C4-2B (cell line): ENCODE data around the gene TTBK2.

Experiments used
- H3K27ac ChIP-seq: fragments of 450-650 bp; 2 replicates; pipeline ENCODE4 v1.5.1; 2017
- ZFX ChIP-seq: fragments of 450-650 bp; IDR thresholded peaks from 2 replicates; pipeline ENCODE4 v1.6.1; 2017
- TF ChIP-seq, protein P1 (sequence below): fragments of 450-650 bp; conservative IDR thresholded peaks from 2 replicates; pipeline ENCODE4 v1.5.1; 2017; ENCODE audit warnings: mild to moderate bottlenecking

The TTBK2 gene

DNA sequence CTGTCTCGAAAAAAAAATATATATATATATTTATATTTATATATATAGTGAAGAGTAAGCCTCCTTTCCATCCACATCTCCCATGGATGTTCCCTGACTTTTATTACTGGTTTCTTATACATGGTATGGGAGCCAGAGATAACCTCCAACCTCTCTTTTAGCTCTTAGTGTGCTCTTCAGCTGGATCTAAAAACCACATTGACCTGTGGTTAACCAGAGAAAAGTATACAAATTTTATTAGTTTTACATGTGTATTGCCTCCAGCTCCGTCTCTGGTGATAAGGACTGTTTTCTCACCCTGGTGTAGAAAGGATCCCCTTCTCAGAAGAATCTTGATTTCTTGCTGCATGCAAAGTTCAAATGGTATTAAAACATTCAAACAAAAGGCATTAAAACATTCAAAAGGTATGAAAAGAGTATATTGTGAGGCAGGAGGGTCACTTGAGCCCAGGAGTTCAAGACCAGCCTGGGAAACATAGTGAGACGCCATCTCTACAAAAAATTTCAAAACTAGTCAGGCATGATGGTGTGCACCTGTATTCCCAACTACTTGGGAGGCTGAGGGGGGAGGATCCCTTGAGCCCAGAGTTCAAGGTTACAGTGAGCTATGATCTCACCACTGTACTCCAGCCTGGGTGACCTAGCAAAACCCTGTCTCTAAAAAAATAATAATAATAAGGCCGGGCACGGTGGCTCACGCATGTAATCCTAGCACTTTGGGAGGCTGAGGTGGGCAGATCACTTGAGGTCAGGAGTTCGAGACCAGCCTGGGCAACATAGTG, 13.5 kb upstream of the TTBK2 start:
- no peak overlapping the region for H3K27ac ChIP-seq
- no peak for TF ChIP-seq ZFX
- TF ChIP-seq, protein P1, sequence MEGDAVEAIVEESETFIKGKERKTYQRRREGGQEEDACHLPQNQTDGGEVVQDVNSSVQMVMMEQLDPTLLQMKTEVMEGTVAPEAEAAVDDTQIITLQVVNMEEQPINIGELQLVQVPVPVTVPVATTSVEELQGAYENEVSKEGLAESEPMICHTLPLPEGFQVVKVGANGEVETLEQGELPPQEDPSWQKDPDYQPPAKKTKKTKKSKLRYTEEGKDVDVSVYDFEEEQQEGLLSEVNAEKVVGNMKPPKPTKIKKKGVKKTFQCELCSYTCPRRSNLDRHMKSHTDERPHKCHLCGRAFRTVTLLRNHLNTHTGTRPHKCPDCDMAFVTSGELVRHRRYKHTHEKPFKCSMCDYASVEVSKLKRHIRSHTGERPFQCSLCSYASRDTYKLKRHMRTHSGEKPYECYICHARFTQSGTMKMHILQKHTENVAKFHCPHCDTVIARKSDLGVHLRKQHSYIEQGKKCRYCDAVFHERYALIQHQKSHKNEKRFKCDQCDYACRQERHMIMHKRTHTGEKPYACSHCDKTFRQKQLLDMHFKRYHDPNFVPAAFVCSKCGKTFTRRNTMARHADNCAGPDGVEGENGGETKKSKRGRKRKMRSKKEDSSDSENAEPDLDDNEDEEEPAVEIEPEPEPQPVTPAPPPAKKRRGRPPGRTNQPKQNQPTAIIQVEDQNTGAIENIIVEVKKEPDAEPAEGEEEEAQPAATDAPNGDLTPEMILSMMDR = no peak

DNA sequence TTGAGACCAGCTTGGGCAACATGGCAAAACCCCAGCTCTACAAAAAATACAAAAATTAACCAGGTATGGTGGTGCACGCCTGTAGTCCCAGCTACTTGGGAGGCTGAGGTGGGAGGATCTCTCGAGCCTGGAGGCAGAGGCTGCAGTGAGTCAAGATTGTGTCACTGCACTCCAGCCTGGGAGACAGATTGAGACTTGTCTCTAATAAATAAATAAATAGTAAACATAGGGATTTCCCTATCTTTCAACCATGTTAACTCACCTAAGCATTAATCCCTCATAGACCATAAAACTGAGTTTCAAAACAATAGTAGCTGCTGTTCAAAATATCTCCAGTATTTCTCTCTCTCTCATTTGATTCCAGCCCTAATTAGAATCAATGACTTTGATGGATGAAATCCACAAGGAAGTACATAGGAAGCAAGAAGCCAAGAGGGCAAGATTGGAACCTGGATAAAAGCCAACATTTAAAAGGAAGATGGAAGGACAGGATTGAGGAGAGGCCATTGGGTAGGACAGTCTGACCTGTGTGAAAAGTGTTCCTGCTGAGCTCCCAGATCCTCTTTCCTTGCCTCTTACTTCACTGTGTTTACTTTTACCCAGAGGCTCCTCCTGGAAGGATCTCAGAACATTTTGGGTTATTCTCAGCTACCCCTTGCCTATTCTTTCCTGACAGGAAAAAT, 12.4 kb upstream of the TTBK2 start:
- H3K27ac ChIP-seq = peak overlapping the region; percentile 59
- TF ChIP-seq, protein P1 = no peak
- TF ChIP-seq ZFX = no peak

DNA sequence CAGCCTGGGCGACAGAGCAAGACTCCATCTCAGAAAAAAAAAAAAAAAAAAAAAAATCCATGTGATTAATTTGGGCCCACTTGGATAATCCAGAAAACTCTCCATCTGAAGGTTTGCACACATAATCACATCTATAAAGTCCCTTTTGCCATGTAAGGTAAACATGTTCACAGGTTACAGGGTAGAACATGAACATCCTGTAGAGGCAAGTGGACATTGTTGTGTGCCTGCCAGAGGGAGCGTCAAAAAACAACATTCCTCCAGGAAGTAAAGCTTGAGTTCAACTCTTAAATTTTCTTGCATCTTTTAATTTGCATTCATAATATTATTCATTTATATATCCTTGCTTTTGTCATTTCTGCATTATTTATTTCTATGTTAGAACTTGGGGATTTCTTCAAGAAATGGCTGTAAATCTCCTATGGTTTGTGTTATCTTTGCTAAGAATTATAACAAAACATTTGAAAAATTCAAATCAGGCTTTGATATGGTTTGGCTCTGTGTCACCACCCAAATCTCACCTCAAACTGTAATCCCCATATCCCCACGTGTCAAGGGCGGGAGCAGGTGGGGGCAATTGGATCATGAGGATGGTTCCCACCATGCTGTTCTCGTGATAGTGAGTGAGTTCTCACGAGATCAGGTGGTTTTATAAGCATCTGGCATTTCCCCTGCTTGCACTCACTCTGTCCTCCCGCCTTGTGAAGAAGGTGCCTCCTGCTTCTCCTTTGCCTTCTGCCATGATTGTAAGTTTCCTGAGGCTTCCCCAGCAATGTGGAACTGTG, 11.3 kb upstream of the TTBK2 start:
- no peak for TF ChIP-seq ZFX
- TF ChIP-seq, protein P1 = no peak
- H3K27ac ChIP-seq = peak overlapping the region; percentile 59

GRCh38 chr15:42929306-42929848, 8.8 kb upstream of the TTBK2 start:
- no peak overlapping the region for H3K27ac ChIP-seq
- TF ChIP-seq, protein P1 = no peak
- no peak for TF ChIP-seq ZFX

DNA sequence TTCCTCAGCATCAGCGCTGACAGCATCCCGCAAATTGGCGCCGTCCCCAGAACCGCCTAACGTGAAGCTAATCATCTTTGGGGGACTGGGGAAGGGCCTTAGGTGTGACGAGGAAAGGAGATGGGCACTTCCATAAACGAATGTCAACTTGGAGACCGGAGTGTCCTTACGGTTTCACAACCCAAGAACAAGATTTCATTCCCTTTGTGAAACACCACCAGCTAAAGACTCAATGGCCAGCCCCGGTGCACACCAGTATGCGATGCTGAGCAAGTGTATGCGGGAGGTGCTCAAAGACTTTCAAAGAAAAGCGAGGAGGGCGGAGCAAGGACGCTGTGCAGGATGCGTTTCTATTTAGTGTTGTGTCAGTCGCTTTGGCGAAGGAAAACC, 759 bp upstream of the TTBK2 start:
- TF ChIP-seq, protein P1 = no peak
- no peak for TF ChIP-seq ZFX
- no peak overlapping the region for H3K27ac ChIP-seq

DNA sequence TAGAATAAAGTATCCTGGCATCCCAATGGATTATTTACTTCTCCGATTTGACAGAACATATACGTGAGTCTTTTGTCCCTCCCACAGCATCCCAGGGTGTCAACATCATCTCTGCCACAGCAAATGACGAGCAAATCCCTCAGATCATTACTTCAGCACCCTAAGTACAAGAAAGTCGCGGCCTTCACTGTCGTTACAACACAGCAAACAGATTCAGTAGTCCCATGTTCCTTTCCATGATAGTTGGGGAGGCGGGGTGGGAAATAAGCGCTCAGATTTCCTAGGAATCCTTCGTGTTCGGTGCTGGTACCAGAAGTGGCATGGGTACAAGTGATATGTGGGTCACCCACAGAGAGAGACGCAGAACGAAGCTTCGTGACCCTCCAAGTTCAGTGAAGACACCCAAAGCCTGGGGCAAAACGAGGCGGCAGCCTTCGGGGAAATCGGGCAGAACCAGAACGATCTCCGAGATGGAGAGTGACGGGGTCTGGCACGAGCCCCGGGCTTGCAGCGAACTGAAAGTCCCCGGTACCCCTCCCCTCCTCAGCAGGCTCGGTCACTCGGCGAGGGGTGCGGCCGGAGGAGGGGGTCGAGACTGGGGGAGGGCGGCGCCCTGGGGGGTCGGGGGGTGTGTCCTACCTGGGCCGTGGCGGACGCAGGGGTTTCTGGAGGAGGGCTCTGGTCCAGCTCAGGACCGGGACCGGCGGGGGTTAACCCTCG, 619 bp downstream of the TTBK2 start:
- peak overlapping the region; percentile 63 for H3K27ac ChIP-seq
- TF ChIP-seq, protein P1 = no peak
- TF ChIP-seq ZFX = no peak
